Stimulated activated CD8-positive, alpha-beta memory T cell treated with anti-CD3 and anti-CD28 coated beads, Interleukin-15, amount 100 ng/mL, for 48 hours (primary cell): ENCODE measurements around the gene SMOC2.
"Not testable (repeated sequence)": the region's sequence is repeated elsewhere in the genome, so short reads cannot be mapped to it uniquely, and the experiment has no call there.

Experiments
- DNase-seq, 2 donors: peaks; one replicate each; pipeline ENCODE4 v3.0.0-alpha.2; 2020; ENCODE audit warnings: low read depth in 2 of 2

The SMOC2 gene

DNA sequence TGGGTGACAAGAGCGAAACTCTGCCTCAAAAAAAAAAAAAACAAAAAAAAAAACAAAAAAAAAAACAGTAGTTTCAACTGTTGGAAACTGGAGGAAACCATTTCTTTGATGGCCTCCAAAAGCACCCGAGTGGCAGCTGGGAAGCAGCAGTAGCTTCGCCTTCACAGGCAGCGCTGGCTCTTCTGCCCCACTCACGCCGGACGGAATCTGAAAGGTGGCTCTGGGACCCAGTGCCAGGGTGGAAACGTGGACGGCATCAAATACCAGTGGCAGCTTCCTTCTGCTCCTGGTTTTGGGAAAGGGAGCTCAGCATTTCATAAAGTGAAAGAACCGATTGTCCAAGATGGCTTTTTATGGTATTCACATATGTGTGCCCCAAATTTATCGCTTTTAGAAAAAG, 159.4 kb downstream of the SMOC2 start:
- no peak for DNase-seq

DNA sequence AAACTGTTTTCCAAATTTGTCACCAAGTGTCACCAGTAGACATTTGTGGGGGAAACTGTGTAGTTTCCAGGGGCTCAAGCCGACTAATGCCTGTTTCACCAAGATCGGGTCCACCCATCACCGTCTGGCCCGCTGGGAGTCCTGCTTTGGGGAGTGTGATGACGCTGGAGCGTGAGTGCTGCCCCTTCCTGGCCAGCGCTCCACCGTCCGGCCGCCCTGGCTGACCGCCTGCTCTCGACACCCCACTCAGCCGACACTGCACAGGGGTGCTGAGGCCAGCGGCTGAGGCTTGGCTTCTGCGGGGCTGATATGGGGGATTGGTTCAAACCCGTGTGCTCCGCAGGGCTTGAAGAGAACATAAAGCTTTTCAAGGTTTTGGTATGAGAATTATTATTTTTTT, 160.1 kb downstream of the SMOC2 start:
- DNase-seq, result no peak

- DNase-seq, result no peak
Measured at GRCh38 chr6:168601546-168601945, 160.6 kb downstream of the SMOC2 start.

DNA sequence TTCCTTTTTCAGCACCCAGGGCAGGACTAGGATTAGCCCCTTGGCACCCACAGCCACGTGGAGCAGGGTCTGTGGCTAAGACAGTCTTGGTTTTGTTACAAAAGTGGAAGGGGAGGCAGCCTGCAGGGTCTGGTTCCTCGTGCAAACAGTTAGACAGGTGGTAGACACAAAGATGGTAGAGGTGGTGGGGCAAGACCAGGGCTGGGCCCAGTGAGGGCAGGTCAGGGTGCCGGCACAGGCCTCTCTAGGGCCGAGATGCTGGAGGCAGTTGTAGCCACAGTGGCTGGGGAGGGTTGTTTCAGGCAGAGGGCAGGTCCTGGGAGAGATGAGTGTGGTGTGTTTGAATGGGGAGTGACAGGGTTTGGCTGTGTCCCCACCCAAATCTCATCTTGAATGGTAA, 161.6 kb downstream of the SMOC2 start:
- DNase-seq, result no peak

DNA sequence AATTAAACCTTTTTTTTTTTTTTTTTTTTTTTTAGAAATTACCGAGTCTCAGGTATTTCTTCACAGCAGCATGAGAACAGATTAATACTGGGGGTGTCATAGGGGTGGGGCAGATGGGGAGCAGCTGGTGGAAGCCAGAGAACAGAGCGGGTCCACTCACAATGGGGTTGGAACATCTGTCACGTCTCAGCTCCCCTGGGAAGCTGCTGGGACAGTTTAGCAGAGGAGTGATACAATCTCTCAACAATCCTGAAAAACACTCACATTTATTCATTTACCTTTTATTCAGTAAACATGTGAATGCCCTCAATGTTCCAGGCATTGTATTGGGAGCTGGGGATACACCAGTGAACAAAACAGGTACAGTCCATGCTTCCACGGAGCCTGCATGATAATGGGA, 162.2 kb downstream of the SMOC2 start:
- DNase-seq, result no peak

DNA sequence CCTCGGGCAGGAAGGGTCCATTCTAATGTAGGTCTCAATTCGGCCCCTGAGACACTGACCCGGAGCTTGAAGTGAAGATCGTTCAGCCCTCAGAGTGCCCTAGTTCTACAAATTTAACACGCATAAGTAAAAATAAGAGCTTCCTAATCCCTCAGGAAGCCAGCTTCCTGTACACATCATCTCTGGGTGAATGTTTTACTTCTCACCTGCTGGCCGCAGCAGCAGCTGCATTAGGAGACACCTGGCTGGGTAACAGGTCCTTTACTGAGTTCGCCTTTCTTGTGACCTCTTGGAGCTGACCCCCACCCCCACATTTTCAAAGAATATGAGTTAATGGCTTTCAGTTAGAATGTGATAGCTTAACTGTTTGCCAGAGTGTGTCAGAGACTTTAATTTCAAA, 165.0 kb downstream of the SMOC2 start:
- no peak for DNase-seq

GRCh38 chr6:168606722-168607121, 165.7 kb downstream of the SMOC2 start:
- no peak for DNase-seq

GRCh38 chr6:168607272-168608112, 166.5 kb downstream of the SMOC2 start:
- no peak for DNase-seq

DNA sequence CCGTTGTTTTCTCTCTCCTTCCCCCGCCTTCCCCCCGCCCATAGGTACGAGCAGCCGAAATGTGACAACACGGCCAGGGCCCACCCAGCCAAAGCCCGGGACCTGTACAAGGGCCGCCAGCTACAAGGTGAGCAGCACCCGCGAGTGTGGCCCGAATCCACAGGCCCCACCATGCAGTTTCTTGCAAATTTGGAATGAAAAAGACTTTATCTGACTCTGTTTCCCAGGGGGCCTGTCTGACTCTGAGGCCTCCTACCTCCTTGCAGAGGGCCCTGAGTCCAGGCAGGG, 167.1 kb downstream of the SMOC2 start:
- DNase-seq, result no peak

DNA sequence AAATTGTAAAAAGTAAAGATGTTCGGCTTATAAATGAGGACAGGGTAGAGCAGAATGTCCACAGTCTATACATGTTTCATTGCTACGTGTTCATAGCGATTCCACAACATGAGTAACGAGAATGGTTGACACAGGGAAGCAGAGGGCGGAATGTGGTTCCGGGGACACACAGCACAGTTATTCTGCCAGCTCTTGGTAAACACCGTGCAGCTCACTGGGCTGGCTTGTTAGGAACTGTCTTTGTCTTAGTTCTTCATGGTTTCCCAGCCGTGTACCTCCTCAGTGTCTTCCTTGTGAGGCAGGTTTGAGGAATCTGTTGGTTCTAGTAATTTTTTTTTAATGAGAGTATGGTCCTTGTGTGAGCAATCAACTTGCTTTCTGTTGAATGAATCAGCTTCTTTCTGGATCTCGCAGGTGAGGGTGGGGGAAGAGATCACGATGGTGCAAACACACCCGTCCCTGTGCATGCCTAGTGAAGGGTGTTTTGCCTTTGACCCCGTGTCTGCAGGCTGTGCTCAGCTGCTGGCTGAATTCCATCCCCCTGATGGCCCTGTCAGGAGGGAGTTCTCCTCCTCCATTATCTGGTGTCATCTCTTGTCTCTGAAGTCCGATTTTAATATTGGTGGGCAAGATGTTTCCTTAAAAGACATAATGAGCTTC, 168.2 kb downstream of the SMOC2 start:
- DNase-seq, result no peak

GRCh38 chr6:168609914-168610490, 169.0 kb downstream of the SMOC2 start:
- DNase-seq, result no peak

DNA sequence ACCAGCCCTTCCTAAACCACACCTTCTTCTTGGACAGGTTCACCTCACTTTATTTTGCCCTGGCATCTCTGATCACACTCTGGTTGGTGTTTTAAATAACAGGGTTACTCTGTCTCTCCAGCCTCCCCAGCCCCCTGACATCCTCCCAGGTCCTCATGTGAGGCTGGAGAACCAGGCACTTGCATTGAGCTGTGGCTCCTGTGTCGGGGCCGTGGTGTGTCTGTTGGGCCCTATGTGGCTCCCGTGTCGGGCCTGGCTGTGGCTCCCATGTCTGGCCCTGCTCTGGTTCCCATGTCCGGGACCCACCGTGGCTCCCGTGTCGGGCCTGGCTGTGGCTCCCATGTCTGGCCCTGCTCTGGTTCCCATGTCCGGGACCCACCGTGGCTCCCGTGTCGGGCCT, 170.0 kb downstream of the SMOC2 start:
- not testable (repeated sequence) for DNase-seq

DNA sequence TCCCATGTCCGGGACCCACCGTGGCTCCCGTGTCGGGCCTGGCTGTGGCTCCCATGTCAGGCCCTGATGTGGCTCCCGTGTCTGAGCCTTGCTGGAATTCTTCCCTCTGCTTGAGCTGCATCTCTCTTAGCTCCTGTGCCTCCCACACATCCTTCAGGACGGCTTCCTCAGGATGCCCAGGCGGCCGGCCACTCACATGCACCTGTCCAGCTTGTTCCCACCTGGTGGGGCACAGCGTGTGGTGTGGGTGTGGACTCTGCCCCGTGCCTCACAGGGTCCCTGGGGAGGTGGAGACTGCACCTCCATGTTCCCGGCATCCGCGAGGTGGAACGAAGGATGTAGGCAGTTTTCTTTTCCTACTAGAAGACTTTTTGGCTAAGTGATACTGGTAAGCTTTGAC, 170.7 kb downstream of the SMOC2 start:
- no peak for DNase-seq

GRCh38 chr6:168612586-168612985, 171.6 kb downstream of the SMOC2 start:
- no peak for DNase-seq

- DNase-seq, result no peak
Measured at GRCh38 chr6:168615837-168616236, 174.9 kb downstream of the SMOC2 start.

GRCh38 chr6:168616816-168617765, 176.1 kb downstream of the SMOC2 start:
- no peak for DNase-seq

DNA sequence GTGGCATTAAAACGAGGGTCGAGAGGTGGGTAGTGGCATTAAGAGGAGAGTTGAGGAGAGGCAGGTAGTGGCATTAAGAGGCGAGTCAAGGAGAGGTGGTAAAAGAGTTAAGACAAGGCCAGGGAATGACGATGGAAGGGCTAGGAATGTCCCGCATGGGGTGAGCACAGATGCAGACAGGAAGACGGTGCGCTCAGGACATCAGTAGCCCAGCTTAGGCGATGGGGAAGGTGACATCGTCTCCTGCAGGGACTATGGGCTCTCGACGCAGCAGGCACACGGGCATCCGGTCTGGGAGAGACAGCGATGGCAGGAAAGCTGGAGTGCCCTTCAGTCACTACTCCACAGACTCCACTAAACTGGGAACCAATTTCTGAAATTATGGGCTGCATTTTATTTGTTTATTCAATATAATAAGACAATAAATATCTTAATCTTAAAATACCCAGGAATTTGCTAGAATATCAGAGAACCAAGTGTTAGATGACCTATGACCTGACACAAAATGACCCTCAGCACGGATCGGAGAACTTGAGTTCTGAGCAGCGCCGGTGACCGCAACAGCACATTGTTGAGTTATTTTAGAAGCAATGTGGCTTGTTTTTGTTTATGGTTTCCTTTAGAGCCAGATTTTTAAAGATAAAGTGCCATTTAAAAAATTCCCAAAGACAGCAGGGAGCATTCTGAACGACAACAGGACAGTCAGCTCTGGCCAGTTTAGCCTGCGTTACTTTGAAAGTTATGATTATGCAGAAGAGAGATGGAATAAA, 177.7 kb downstream of the SMOC2 start:
- no peak for DNase-seq

- peak in 1 of 2 donors; percentile 13 for DNase-seq
Measured at GRCh38 chr6:168619560-168620314, 178.8 kb downstream of the SMOC2 start.

DNA sequence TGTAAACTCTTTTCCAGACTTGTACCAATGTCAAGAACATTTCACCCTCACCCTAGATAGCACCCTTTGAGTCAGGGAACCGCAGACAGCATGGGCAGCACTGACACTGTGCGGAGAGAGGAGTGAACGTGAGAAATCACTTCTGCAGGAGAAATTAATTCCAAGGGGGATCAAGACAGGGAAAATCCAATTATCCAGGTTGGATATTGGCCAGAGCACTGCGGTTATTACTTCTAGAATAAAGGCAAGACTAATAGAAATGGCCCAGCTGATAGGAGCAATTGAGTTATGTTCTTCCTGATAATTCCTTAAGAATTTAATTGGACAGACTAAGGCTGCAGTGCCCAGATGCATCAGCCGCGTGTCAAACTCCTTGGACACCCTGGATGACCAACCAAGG, 179.6 kb downstream of the SMOC2 start:
- DNase-seq, result no peak

GRCh38 chr6:168623736-168624135, 182.8 kb downstream of the SMOC2 start:
- DNase-seq, result no peak

GRCh38 chr6:168624540-168624939, 183.6 kb downstream of the SMOC2 start:
- DNase-seq, result no peak
